ENCODE measurements around the gene NFAT5. TPM values are rescaled to one million over a fixed set of nuclear protein-coding genes. Genes with fewer than 3 reads are reported as not detected.
"Not testable (repeated sequence)": the region's sequence is repeated elsewhere in the genome, so short reads cannot be mapped to it uniquely, and the experiment has no call there.

The NFAT5 gene
- 10 to 100 TPM; 43.0 to 55.3 TPM for total RNA-seq
- long read RNA-seq, donor 1, partial matches to known transcripts: 6 of 13 reads
- long read RNA-seq, donor 1, other reads (novel, unspliced or antisense): 7 of 13 reads
- long read RNA-seq, donor 2, partial matches to known transcripts: 4 of 5 reads
- long read RNA-seq, donor 2, other reads (novel, unspliced or antisense): 1 of 5 reads

DNA sequence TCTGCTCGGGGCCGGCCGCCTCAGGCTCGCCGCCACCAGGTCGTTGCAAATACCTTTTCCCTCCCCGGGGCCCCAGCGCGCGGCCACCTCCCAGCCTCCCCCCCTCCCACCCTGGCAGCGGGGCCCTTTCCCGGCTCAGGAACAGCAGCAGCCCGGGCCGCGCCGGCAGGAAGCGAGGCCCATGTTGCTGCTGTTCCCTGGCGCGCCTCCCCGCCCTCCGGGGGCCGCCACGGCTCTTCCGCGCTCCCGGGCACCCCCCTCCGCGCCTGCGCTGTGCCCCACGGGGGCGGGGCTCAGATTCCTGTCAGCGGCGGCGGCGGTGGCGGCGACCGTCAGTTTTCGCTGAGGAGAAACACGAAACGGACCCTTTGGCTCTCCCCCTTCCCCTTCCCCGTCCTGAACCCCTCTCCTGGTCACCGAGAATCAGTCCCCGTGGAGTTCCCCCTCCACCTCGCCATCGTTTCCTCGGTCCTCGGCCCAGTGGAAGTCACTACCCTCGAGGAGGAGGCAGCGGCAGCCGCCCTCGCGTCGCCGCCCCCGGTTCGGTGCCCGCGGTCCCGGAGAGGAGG is at the start of gene NFAT5:
Gene NFAT5, plus strand, starts transcription at position 296 of the 569 bp plus-strand sequence. CDS start 336 bp downstream, outside the sequence.
- intact Hi-C loops (cut with DNase I): loop anchor here in 1 of 2 donors (10.0 kb wide), 1 partner anchor 171 kb away; no protein-coding TSS in a partner anchor

DNA sequence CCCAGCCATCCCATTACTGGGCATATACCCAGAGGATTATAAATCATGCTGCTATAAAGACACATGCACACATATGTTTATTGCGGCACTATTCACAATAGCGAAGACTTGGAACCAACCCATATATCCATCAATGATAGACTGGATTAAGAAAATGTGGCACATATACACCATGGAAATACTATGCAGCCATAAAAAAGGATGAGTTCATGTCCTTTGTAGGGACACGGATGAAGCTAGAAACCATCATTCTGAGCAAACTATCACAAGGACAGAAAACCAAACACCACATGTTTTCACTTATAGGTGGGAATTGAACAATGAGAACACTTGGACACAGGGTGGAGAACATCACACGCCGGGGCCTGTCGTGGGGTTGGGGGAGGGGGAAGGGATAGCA is 47.9 kb upstream of the NFAT5 start:
- intact Hi-C loops (cut with DNase I); DNase-seq (ENCODE audit: low spot score): not testable (repeated sequence)

More for the DNA sequence above, at the start of gene NFAT5:
- DNase-seq (ENCODE audit: low spot score): peak; percentile 95

DNA sequence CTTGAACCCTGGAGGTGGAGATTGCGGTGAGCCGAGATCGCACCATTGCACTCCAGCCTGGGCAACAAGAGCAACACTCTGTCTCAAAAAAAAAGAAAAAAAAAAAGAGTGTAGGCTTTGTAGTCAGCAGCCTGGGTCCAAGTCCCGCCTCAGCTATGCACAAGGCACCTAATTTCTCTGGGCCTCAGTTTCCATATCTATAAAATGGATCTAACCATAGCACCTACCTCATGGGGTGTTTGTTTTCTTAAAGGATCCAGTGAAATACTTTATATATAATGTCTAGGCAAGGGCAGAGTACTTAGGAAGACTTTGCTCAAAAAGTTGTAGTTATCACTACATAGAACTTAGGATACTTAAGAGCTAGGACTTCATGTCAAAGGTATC is 45.4 kb upstream of the NFAT5 start:
- intact Hi-C loops (cut with DNase I): no loop called here
- no peak for DNase-seq (ENCODE audit: low spot score)

DNA sequence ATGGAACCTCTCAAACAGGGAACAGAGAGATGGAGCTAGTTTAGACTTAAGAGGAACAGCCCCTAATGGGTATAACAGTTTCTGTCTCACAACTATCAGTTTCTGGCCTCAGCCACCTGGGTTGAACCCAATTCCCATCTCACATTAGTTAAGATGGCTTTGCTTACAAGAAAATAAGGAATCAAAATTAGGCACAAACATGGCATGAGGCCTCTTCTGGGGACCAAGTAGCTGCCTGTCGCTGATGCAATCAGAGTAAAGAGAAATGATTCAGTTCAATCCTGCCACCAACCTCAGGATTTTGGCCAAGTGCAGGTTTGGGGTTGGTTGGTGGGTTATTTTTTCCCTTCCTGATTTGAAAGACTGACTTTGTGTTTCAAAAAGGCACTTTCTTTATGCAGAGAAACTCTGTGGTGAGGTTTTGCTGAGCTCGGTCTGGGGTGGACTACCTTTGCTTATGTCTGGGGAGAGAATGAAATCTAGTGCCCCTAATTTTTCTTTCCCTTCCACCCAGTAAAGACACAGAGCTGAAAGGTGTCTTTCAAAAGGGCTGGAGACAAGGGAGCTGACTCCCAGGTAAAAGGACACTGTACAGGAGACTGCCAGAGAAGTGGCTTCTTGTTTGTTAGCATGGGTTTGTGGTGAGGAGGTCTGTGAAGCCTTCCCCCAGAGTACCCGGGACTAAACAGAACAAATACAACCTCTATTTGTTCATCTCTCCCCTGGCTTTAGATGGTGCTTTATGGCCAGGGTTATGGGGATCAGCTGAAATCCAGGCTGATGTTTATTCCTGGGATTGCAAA is 44.8 kb upstream of the NFAT5 start:
- peak; percentile 16 for DNase-seq (ENCODE audit: low spot score)
- intact Hi-C loops (cut with DNase I): no loop called here

DNA sequence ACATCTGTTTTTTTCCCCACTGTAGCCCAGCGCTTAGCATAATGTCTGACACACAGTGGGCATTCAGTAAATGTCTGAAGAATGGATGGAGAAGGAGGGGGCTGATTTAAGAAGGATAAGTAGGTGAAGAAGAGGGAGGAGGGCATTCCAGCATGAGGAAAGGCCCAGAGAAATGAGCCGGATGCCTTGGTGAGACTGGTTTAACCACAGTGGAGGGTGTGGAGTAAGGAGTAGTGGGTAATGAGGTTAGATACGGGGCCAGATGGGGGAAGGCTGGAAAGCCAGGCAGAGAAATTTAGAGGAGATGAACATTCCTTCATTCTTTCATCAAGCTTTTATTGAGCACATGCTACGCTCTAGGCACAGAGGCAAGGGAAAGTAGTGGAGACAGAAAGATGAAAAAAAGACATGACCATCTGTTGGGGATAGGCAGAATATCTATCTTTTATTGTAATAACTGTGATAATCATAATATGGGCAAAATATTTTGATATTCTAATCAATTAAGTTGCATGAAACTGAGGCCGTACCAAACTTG is 43.7 kb upstream of the NFAT5 start:
- intact Hi-C loops (cut with DNase I): no loop called here
- peak; percentile 1 for DNase-seq (ENCODE audit: low spot score)

DNA sequence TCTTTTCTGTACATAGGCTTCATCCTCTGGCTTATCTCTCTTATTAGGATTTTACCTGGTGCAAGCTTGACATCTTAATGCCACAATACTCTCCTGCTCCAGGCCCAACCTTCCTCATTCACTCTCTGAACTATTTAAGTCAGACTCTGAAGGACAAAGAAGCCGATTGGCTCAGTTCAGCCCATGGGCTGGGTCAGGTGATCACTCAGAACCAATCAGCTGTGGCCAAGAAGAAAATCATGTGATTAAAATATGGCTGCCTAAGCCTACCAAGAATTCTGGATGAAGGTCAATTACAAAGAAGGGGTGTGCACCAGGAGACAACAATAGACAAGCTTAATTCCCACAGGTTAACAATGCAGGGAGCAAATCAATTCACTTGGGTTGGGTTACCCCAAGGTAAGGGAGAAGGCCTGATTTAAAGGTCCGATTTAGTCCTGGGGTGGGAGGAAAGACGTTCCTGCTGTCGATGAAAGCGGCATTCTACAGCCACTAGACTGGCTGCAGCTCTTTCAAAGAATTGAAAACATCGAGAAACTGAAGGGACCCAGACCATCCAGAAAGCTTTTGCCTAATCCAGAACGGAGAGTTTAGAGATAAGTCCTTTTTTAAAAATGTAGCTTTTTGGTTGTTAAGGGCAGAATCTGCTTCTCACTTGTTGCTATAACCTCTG is 42.9 kb upstream of the NFAT5 start:
- intact Hi-C loops (cut with DNase I): no loop called here
- DNase-seq (ENCODE audit: low spot score): peak; percentile 1

DNA sequence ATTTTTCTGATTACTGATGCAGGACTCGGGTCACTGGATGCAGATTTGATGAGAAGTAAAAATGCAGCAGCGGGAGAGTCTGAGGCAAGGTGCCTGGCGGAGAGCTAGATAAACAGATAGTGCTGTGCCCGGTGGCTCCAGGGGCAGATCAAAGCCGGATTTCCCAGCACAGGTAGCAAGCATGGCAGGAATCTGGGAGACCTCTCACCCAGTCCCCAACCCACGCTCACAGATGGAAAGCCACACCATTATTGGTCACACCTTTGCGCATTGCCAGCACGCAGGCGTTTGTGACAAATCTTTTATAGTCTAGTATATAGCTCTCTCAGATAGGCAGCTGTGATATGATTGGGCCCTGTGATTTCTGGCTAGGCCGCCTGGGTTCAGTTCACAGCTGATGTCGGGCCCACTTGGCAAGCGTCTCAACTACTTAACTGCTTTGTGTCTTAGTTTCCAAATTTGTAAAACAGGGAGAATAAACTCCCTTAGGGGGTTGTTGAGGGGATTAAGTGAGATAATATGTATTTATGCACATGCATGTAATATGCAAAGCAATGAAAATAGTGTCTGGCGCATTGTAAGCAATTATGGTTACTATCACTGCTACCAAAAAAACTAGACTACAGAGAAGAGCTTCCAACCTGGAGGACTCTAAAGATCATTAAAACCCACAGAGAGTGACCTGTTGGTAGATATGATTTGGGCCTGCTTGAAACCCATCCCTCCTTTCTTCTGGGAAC is 42.0 kb upstream of the NFAT5 start:
- intact Hi-C loops (cut with DNase I): no loop called here
- DNase-seq (ENCODE audit: low spot score): peak; percentile 62

DNA sequence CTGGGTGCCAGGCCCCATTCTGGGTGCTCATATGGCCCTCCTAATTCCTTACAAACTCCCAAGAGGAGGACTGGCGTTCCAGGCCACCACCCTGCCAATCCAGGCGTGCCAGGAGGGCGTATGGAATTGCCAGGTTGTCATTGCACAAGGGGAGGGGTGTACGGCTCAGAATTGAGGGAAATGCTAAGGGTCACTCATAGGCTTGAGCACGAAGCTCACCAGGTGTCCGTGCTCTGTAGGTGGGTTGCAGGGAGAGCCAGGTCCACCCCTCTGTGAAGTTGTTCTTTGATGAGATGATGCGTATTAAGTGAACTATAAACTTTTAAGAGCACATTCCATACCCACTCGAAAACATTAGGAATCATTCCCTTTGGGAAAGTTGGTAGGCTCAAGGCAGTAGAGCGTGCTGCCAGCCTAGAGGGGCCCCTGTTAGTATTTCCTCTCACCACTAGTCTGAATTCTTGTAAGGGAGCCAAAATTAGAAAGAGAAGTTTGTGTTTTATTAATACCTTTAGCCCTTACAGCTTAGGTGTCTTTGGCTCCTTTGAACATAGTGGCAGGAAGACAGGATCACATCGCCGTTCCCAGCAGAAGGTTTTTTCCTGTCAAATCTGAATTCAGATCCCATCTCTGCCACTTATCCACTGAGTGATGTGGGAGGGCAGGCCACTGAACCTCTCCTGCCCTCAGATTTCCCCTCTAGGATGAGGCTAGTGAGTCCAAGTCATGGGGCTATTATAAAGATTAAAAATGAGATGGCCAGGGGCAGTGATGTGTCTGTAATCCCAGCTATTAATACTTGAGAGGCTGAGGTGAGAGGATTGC is 38.7 kb upstream of the NFAT5 start:
- intact Hi-C loops (cut with DNase I): no loop called here
- DNase-seq (ENCODE audit: low spot score): peak; percentile 37

GRCh38 chr16:69531988-69532387 is 33.8 kb upstream of the NFAT5 start:
- intact Hi-C loops (cut with DNase I): no loop called here
- DNase-seq (ENCODE audit: low spot score): no peak

DNA sequence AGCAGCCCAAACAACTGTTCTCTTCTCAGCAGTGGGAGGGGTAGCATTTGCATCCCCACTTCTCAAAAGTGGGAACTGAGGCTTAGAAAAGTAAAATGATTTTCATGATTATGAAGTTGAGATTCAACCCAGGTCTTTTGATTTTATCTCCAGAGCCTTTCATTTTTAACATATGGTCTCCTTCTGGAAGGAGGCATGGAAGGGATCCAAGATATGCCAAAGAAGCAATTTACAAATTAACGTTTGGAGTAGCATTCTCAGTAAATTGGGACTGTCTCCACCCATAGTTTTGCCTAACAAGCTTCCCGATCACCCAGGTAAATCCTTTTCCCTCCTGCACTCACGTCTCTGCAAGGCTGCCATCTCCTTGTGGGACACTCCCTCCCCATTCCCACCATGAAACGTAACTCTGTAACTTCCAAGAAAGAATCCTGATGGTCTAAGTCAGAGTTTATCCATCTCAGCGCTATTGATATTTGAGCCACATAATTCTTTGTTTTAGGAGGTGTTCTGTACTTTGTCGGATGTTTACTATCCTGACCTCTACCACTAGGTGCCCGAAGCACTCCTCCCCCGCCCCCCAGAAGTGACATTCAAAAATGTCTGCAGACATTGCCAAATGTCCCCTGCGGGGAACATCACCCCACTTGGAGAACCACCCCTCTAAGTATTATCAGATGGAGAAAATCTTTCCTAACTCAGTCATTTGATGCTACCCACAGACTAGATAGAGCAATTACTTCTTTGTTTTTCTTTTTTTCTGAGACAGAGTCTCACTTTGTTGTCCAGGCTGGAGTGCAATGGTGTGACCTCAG is 32.9 kb upstream of the NFAT5 start:
- intact Hi-C loops (cut with DNase I): no loop called here
- peak; percentile 7 for DNase-seq (ENCODE audit: low spot score)

DNA sequence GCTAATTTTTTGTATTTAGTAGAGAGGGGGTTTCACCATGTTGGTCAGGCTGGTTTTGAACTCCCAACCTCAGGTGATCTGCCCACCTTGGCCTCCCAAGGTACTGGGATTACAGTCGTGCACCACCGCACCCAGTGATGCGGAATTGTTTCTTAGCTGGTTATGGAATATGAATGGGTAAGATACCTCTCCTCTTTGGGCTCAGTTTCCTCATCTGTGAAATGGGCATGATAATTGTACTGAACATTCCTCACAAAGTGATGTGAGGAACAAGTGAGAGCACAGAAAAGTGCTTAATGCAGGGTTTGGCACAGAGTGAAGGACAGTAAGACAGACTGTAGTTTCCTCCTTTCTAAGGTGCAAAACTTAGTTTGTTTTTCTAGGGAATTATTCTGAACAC is 31.0 kb upstream of the NFAT5 start:
- no peak for DNase-seq (ENCODE audit: low spot score)
- intact Hi-C loops (cut with DNase I): no loop called here

- DNase-seq (ENCODE audit: low spot score): no peak
- intact Hi-C loops (cut with DNase I): no loop called here
These were observed 30.4 kb upstream of the NFAT5 start for GRCh38 chr16:69535123-69536050.

GRCh38 chr16:69537706-69538080 is 28.1 kb upstream of the NFAT5 start:
- intact Hi-C loops (cut with DNase I): no loop called here
- no peak for DNase-seq (ENCODE audit: low spot score)

- no peak for DNase-seq (ENCODE audit: low spot score)
- intact Hi-C loops (cut with DNase I): no loop called here
These were observed 27.0 kb upstream of the NFAT5 start for GRCh38 chr16:69538808-69539207.

- intact Hi-C loops (cut with DNase I): no loop called here
- no peak for DNase-seq (ENCODE audit: low spot score)
These were observed 22.8 kb upstream of the NFAT5 start for GRCh38 chr16:69542974-69543373.

DNA sequence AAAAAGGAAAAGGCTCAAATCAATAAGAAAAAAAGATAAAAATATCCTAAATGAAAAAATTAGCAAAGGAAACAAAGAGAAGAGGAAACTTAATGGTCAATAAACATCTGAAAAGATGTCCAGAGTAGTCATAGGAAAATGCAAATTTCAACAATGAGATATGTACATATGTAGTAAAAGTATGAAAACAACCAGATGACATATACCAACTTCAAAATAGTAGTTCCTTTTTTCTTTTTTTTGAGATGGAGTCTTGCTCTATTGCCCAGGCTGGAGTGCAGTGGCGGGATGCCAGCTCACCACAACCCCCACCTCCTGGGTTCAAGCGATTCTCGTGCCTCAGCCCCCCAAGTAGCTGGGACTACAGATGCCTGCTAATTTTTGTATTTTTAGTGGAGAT is 21.7 kb upstream of the NFAT5 start:
- intact Hi-C loops (cut with DNase I): no loop called here
- no peak for DNase-seq (ENCODE audit: low spot score)
